ENCODE measurements around the gene SHROOM1. TPM values are rescaled to one million over a fixed set of nuclear protein-coding genes. Genes with fewer than 3 reads are reported as not detected.

SHROOM1 gene
- total RNA-seq, 4 donors from 2014 or later, result 2.7 to 10.7 (median 3.7) TPM

DNA sequence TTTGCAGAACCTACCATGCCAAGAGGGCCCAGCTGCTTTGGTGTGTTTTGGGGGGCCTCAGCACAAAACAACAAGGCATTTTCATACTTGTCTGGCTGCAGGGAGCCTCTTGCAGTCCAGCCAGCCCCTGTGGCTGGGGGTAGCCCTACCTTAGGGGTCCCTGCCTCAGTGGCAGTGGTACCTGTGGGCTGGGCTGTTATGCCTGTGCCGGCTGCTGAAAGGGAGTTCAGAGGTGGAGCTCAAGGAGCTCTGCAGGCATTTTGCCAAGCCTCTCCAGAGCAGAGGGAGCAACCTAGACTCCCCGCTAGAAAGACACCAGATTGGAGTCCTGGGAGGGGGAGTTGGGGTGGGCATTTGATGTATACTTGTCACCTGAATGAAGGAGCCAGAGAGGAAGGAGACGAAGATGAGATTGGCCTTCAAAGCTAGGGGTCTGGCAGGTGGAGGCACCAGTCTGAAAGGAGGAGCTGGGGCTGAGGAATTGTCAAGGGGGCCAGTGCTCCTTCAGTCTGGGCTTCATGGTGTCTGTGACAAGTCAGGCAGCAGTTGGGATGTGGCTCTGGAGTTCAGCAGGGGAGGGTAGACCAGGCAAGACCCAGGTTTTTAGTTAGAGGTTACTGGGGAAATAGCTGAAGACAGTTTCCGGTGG is 1.5 kb downstream of the SHROOM1 start:
- 71 to 74% methylated on average over 2 to 3 of the region's 4 CpGs for WGBS, 2 donors
- Histone ChIP-seq H3K36me3 (peaks cover 0 to 18% (median 0%) of the 10 kb centered on the region in 3 donors), H3K27me3 (peaks cover 0 to 48% (median 0%) of the 10 kb centered on the region in 4 donors), H3K9me3 (no peaks in the 10 kb centered on the region), H3K27ac (no peak overlapping the region), H3K4me1 (peaks cover 10 to 45% (median 12%) of the 10 kb centered on the region in 3 donors), H3K4me3 (peak overlapping the region in 2 of 4 donors; percentile 90 to 91)
- no peak for DNase-seq
- intact Hi-C loops (cut with DNase I), result loop anchor here (5.0 kb wide), 1 partner anchor 43 kb away; the partner anchor contains the start of gene LEAP2
- TF ChIP-seq, protein P1, sequence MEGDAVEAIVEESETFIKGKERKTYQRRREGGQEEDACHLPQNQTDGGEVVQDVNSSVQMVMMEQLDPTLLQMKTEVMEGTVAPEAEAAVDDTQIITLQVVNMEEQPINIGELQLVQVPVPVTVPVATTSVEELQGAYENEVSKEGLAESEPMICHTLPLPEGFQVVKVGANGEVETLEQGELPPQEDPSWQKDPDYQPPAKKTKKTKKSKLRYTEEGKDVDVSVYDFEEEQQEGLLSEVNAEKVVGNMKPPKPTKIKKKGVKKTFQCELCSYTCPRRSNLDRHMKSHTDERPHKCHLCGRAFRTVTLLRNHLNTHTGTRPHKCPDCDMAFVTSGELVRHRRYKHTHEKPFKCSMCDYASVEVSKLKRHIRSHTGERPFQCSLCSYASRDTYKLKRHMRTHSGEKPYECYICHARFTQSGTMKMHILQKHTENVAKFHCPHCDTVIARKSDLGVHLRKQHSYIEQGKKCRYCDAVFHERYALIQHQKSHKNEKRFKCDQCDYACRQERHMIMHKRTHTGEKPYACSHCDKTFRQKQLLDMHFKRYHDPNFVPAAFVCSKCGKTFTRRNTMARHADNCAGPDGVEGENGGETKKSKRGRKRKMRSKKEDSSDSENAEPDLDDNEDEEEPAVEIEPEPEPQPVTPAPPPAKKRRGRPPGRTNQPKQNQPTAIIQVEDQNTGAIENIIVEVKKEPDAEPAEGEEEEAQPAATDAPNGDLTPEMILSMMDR (IDR thresholded peaks at IDR 0.05), result no peak
- no peak for TF ChIP-seq POLR2A (IDR thresholded peaks at IDR 0.05)

DNA sequence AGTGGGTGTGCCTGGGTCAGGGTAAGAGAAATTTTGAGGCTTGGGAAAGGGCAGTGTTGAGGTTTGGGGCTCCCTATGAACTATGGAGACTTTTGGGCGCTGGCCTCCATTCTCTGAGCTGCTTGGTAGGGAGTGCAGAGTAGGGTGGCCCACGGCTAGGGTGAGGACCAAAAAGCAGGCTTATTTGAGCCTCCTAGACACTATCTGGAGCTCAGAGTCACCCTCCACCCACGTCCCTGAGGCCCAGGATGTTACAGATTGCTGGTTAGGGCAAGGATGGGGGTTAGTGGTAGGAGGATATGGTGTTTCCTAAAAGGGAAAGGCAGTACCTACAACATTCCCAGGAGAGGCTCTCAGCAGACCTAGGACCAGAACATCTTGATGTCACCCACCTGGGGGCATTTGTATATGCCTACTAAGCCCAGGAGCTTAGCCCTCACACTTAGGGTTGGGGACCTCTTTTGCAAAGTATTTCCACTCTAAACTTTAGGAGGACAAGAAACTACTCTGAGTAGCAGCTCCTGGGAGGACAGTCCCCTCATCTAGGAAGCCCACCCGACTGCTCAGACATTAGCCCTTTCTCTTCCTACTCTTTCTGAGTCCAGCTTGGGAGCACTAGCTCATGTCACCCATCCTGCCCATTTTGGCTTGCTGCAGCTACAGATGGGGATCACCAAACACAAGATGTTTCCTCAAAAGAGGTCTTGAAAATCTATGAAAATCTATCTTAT is 2.3 kb downstream of the SHROOM1 start:
- DNase-seq, result no peak
- WGBS, 2 donors, result 95 to 100% methylated on average over 1 to 4 of the region's 4 CpGs

DNA sequence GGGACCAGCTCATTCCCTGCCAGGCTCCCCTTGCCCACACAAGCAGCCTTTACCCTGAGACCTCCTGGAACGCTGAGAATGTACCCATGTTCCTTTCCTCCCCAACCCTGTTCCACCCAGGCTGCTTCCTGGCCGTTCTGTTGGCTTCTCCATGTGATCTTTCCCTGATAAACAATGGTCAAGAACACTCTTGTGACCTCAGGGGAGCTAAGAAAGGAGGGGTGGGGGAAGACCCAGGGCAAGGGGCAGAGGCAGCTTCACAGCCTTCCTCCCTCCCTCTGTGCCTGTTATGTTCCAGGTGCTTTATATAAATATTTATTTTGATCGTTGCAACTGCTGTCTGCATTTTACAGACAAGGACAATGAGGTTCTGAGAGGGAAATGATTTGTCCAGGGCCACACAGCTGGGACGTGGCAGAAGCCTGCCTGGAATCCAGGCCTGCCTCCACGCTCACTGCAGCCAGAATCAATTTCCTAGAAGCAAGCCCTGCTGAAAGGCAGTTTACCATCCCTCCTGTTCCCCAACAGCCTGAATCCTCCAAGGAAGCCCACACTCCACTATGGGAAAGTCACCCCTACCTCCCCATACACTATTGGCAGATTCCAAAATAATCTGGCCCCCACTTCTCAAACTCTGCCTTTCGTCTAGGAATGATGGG is 3.9 kb downstream of the SHROOM1 start:
- TF ChIP-seq POLR2A (IDR thresholded peaks at IDR 0.05), result no peak
- TF ChIP-seq, protein P1 (IDR thresholded peaks at IDR 0.05), result no peak
- no peak overlapping the region for H3K4me3 ChIP-seq
- intact Hi-C loops (cut with DNase I), result loop anchor here (5.0 kb wide), 1 partner anchor 46 kb away; the partner anchor contains the start of gene LEAP2
- H3K36me3 ChIP-seq, result peaks cover 0 to 18% (median 0%) of the 10 kb centered on the region in 3 donors
- DNase-seq, result no peak
- no peak overlapping the region for H3K27ac ChIP-seq
- WGBS, 2 donors, result 75 to 84% methylated on average over 5 of the region's 6 CpGs
- H3K27me3 ChIP-seq, result peaks cover 0 to 59% (median 0%) of the 10 kb centered on the region in 4 donors
- H3K4me1 ChIP-seq, result peaks cover 15 to 58% (median 18%) of the 10 kb centered on the region in 3 donors
- H3K9me3 ChIP-seq, result no peaks in the 10 kb centered on the region

More for the DNA sequence above, 2.3 kb downstream of the SHROOM1 start:
- H3K4me1 ChIP-seq, result peaks cover 14 to 51% (median 14%) of the 10 kb centered on the region in 3 donors
- no peak overlapping the region for H3K27ac ChIP-seq
- H3K27me3 ChIP-seq, result peaks cover 0 to 55% (median 0%) of the 10 kb centered on the region in 4 donors
- H3K9me3 ChIP-seq, result no peaks in the 10 kb centered on the region
- intact Hi-C loops (cut with DNase I), result loop anchor here (5.0 kb wide), 1 partner anchor 44 kb away; the partner anchor contains the start of gene LEAP2
- H3K4me3 ChIP-seq, result no peak overlapping the region
- peaks cover 0 to 18% (median 0%) of the 10 kb centered on the region in 3 donors for H3K36me3 ChIP-seq
- TF ChIP-seq, protein P1 (IDR thresholded peaks at IDR 0.05), result no peak
- no peak for TF ChIP-seq POLR2A (IDR thresholded peaks at IDR 0.05)

DNA sequence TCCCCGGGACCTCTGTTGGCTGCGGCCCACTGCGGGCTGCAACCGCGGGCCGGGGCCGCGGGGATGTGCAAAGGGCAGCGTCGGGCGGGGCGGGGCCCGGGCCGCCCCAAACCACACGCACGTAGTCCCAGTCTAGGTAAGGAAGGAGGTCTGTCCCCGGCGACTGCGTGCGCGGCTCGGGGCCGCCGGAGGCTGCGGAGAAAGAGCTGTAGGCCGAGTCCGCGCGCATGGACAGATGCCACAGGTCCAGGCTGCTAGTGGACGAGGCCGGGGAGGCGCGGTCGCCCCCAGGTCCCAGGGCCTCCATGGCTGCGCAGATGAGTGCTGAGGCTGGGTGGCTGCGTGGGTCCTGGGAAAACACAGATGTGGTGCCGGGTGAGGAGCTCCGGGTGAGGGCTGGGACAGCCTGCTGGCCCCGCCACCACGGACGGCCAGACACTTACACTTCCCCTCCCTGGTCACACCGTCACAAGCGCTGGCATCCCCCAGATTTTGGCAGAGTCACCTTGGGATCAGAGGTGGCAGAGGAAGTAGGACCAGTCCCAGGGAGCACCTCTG is 4.5 kb downstream of the SHROOM1 start:
- peaks cover 0 to 59% (median 0%) of the 10 kb centered on the region in 4 donors for H3K27me3 ChIP-seq
- TF ChIP-seq POLR2A (IDR thresholded peaks at IDR 0.05), result no peak
- TF ChIP-seq, protein P1 (IDR thresholded peaks at IDR 0.05), result no peak
- H3K27ac ChIP-seq, result no peak overlapping the region
- intact Hi-C loops (cut with DNase I), result loop anchor here (5.0 kb wide), 1 partner anchor 46 kb away; the partner anchor contains the start of gene LEAP2
- 69 to 83% methylated on average over 2 to 3 of the region's 43 CpGs for WGBS, 2 donors
- H3K9me3 ChIP-seq, result no peaks in the 10 kb centered on the region
- H3K36me3 ChIP-seq, result peaks cover 0 to 18% (median 0%) of the 10 kb centered on the region in 3 donors
- H3K4me3 ChIP-seq, result peak overlapping the region; percentile 10 to 49 (median 38)
- peaks cover 15 to 55% (median 18%) of the 10 kb centered on the region in 3 donors for H3K4me1 ChIP-seq
- no peak for DNase-seq

All from esophagus squamous epithelium (tissue), 5 donors.